Mucosa of descending colon (tissue), 3 donors: ENCODE data around the gene OR6Q1. TPM values are rescaled to one million over a fixed set of nuclear protein-coding genes. Genes with fewer than 3 reads are reported as not detected.
A peak's percentile ranks its signal among the peaks of the same experiment; 100 is the strongest.

ENCODE experiments used
- ATAC-seq: fragments of 200-7000 bp; cut with Tn5 transposase; one replicate; pipeline ENCODE4 v1.9.1; 2020; ENCODE audit warnings: mild to moderate bottlenecking, moderate library complexity
- DNase-seq, 3 donors: peaks; one replicate each; pipeline ENCODE4 v3.0.0-alpha.2; 2020
- H3K36me3 ChIP-seq: fragments of 200-600 bp; one replicate; pipeline ENCODE4 v1.8.0; 2021; ENCODE audit warnings: low read depth, mild to moderate bottlenecking
- H3K4me1 ChIP-seq: fragments of 200-600 bp; one replicate; pipeline ENCODE4 v1.8.0; 2021; ENCODE audit warnings: low read depth, mild to moderate bottlenecking
- H3K4me3 ChIP-seq: fragments of 200-600 bp; one replicate; pipeline ENCODE4 v1.8.0; 2021; ENCODE audit warnings: mild to moderate bottlenecking
- H3K9me3 ChIP-seq: fragments of 200-600 bp; one replicate; pipeline ENCODE4 v1.8.0; 2021; ENCODE audit warnings: mild to moderate bottlenecking
- intact Hi-C, 2 donors: fragments of 100-400 bp; cut with DNase I in 1 of 2; cut with micrococcal nuclease in 1 of 2; formaldehyde crosslinking; loops; one replicate each; pipeline versions ENCODE4 v1.11.0 to v1.11.1; 2022; cut with DNase I, micrococcal nuclease
- total RNA-seq, 3 donors: library from RNA; stranded (reverse); fragmentation: NEBNext Ultra II Directional in 2 of 3; extraction: Animal tissue kit (Norgen Biotek cat#: 25700) in 2 of 3; gene quantifications; one replicate each; pipeline versions ENCODE4 v1.2.1 to v1.2.4, GENCODE V29; 2021 to 2023
- TF ChIP-seq, protein P1 (sequence below): fragments of 200-600 bp; IDR thresholded peaks from one replicate; pipeline ENCODE4 v1.8.0; 2022; ENCODE audit warnings: antibody characterized with exemption, mild to moderate bottlenecking
- donor health status: DM: no; HTN: no; CAD: no; lungs with moderate emphysema.
- donor health status: DM: no; HTN: no; CAD: no.
- donor health status: DM: no; HTN: yes; CAD: no.

OR6Q1 gene
- total RNA-seq, 3 donors from 2014 or later: not detected

DNA sequence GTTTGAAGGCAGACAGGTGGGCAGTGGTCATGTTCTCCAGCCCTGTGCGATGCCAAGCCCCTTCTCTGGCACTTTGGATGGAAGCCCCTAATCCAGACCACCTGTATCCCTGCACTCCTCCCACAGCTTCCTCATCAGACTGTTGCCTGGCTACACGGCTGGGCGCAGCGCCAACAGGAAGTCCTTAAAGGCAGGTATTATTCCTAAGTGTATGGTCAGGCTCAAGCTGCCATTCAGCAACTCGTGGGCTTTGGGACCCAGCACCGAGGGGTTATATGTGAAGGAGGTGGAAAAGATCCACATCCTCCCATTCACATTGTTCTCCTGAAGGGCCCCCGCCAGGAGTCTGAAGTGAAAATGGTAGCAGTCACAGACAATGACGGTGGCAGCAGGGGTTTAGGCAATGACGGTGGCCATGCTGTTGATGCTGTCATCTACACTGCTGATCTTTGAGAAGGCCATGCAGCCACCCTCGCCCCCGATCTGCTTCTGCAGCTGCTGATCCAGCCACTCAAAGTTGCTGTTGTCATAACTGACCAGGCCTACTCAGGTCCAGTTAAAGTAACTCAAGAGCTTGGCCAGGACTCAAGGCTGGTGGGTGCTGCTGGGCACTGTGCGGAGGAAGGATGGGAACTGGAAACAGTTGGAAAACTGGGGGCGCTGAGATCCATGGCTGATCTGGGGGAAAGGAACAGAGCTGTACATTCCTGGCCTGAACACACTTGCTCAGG, 27.7 kb downstream of the OR6Q1 start:
- DNase-seq (peak; percentile 69 to 79 (median 77)), ATAC-seq (peak; percentile 78)
- Histone ChIP-seq H3K4me3 (no peak overlapping the region), H3K36me3 (no peaks in the 10 kb centered on the region), H3K9me3 (no peaks in the 10 kb centered on the region), H3K4me1 (no peaks in the 10 kb centered on the region)
- intact Hi-C loops: no loop called here
- TF ChIP-seq, protein P1, sequence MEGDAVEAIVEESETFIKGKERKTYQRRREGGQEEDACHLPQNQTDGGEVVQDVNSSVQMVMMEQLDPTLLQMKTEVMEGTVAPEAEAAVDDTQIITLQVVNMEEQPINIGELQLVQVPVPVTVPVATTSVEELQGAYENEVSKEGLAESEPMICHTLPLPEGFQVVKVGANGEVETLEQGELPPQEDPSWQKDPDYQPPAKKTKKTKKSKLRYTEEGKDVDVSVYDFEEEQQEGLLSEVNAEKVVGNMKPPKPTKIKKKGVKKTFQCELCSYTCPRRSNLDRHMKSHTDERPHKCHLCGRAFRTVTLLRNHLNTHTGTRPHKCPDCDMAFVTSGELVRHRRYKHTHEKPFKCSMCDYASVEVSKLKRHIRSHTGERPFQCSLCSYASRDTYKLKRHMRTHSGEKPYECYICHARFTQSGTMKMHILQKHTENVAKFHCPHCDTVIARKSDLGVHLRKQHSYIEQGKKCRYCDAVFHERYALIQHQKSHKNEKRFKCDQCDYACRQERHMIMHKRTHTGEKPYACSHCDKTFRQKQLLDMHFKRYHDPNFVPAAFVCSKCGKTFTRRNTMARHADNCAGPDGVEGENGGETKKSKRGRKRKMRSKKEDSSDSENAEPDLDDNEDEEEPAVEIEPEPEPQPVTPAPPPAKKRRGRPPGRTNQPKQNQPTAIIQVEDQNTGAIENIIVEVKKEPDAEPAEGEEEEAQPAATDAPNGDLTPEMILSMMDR: no peak

- Histone ChIP-seq H3K4me1 (no peaks in the 10 kb centered on the region), H3K4me3 (no peak overlapping the region), H3K9me3 (no peaks in the 10 kb centered on the region), H3K36me3 (no peaks in the 10 kb centered on the region)
- DNase-seq: no peak
- no peak for ATAC-seq
- intact Hi-C loops: no loop called here
- TF ChIP-seq, protein P1: no peak
These were observed 28.2 kb downstream of the OR6Q1 start for GRCh38 chr11:58059007-58059350.

GRCh38 chr11:58060535-58060934, 29.8 kb downstream of the OR6Q1 start:
- ATAC-seq (no peak), DNase-seq (no peak)
- Histone ChIP-seq H3K4me1 (no peaks in the 10 kb centered on the region), H3K36me3 (no peaks in the 10 kb centered on the region), H3K9me3 (no peaks in the 10 kb centered on the region), H3K4me3 (no peak overlapping the region)
- intact Hi-C loops: no loop called here
- TF ChIP-seq, protein P1: no peak

GRCh38 chr11:58060939-58061672, 30.4 kb downstream of the OR6Q1 start:
- H3K36me3 ChIP-seq: no peaks in the 10 kb centered on the region
- intact Hi-C loops: no loop called here
- TF ChIP-seq, protein P1: no peak
- no peaks in the 10 kb centered on the region for H3K9me3 ChIP-seq
- ATAC-seq: peak; percentile 48
- H3K4me1 ChIP-seq: no peaks in the 10 kb centered on the region
- no peak overlapping the region for H3K4me3 ChIP-seq
- DNase-seq: no peak

- H3K4me1 ChIP-seq: no peaks in the 10 kb centered on the region
- intact Hi-C loops: no loop called here
- H3K4me3 ChIP-seq: no peak overlapping the region
- no peak for DNase-seq
- no peak for ATAC-seq
- TF ChIP-seq, protein P1: no peak
- H3K9me3 ChIP-seq: no peaks in the 10 kb centered on the region
- H3K36me3 ChIP-seq: no peaks in the 10 kb centered on the region
These were observed 31.1 kb downstream of the OR6Q1 start for GRCh38 chr11:58061813-58062212.
